WI38 (cell line): ENCODE data around the gene RBM25.

ENCODE experiments used
- H3K4me3 ChIP-seq: 2 replicates; pipeline ENCODE4 v1.5.1; 2011; ENCODE audit warnings: low read depth, mild to moderate bottlenecking, control low read depth, low read length
- CTCF ChIP-seq: IDR thresholded peaks from 2 replicates; pipeline ENCODE4 v1.5.1; 2012; ENCODE audit warnings: low read depth, mild to moderate bottlenecking, control low read depth, low read length

Gene RBM25

DNA sequence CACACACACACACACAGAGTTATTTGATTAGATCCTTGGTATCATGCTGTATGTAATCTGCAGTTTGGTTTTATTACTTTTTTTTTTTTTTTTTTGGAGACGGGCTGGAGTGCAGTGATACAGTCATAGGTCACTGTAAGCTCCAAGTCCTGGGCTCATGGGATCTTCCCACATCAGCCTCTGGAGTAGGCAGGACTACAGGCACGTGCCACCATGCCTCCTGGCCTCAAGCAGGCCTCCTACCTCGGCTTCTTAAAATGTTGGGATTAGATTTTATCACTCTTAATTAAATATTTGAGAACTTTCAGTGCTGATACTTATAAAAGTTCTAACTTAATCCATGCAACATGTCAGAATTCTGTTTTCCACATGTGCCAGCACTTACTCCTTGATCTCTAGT lies 46.7 kb downstream of the RBM25 start:
- H3K4me3 ChIP-seq, result no peak overlapping the region
- no peak for TF ChIP-seq CTCF

- no peak overlapping the region for H3K4me3 ChIP-seq
- no peak for TF ChIP-seq CTCF
Measured at GRCh38 chr14:73105727-73106126, 47.4 kb downstream of the RBM25 start.

GRCh38 chr14:73116079-73116665 lies 57.8 kb downstream of the RBM25 start:
- no peak for TF ChIP-seq CTCF
- H3K4me3 ChIP-seq, result no peak overlapping the region

- TF ChIP-seq CTCF, result no peak
Measured at GRCh38 chr14:73124180-73124894, 66.0 kb downstream of the RBM25 start.

DNA sequence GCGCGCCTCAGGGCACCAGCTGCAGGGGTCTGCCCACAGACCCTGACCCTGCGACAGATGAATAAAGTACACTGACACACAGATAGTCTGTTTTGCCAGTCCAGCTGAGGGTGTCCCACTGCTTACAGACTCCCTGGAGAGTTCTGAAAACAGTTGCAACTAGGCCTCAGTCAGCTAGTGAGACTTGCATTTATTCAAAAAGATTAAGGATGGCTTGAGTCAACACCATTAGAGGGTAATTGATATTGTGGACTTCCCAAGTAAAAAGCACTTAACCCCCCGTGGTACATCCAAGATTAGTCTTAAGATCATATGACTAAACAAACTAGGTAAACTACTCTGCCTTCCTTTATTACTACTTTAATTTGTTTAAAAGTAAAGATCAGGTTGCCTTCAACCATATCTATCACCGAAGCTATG lies 66.8 kb downstream of the RBM25 start:
- TF ChIP-seq CTCF, result no peak
- H3K4me3 ChIP-seq, result no peak overlapping the region

More at GRCh38 chr14:73124180-73124894, 66.0 kb downstream of the RBM25 start:
- no peak overlapping the region for H3K4me3 ChIP-seq

- no peak overlapping the region for H3K4me3 ChIP-seq
- TF ChIP-seq CTCF, result no peak
Measured at GRCh38 chr14:73125746-73126145, 67.4 kb downstream of the RBM25 start.

DNA sequence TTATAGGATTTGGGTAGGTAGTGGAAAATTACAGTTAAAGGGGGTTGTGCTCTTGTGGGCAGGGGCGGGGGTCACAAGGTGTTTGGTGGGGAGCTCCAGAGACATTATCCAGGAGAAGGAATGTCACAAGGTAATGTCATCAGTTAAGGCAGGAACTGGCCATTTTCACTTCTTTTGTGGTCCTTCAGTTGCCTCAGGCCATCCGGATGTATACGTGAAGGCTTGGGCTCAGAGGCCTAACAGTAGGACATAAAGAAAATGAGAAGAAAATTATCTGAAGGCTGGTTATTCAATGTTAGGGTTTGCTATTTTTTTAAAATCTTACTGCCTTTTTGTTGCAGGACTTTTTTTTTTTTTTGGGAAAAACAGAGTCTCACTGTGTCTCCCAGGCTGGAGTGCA lies 75.5 kb downstream of the RBM25 start:
- H3K4me3 ChIP-seq, result no peak overlapping the region
- TF ChIP-seq CTCF, result no peak
